Measurements from ENCODE around the gene NPVF.
A peak's percentile ranks its signal among the peaks of the same experiment; 100 is the strongest.

The NPVF gene

GRCh38 chr7:25234336-25234735 is 6.0 kb upstream of the NPVF start:
- DNase-seq (ENCODE audit: low spot score) = no peak

GRCh38 chr7:25223206-25223605 is 5.1 kb downstream of the NPVF start:
- DNase-seq (ENCODE audit: low spot score) = no peak

- DNase-seq (ENCODE audit: low spot score) = no peak
Measured at GRCh38 chr7:25222666-25223065, 5.6 kb downstream of the NPVF start.

- DNase-seq (ENCODE audit: low spot score) = no peak
Measured at GRCh38 chr7:25221009-25221408, 7.3 kb downstream of the NPVF start.

- no peak for DNase-seq (ENCODE audit: low spot score)
Measured at GRCh38 chr7:25218191-25218590, 10.1 kb downstream of the NPVF start.

GRCh38 chr7:25216837-25217236 is 11.4 kb downstream of the NPVF start:
- peak; percentile 80 for DNase-seq (ENCODE audit: low spot score)

- no peak for DNase-seq (ENCODE audit: low spot score)
Measured at GRCh38 chr7:25215694-25216335, 12.5 kb downstream of the NPVF start.

- DNase-seq (ENCODE audit: low spot score) = no peak
Measured at GRCh38 chr7:25208525-25209221, 19.6 kb downstream of the NPVF start.

GRCh38 chr7:25207887-25208286 is 20.4 kb downstream of the NPVF start:
- DNase-seq (ENCODE audit: low spot score) = no peak

GRCh38 chr7:25206765-25207164 is 21.5 kb downstream of the NPVF start:
- DNase-seq (ENCODE audit: low spot score) = no peak

- DNase-seq (ENCODE audit: low spot score) = no peak
Measured at GRCh38 chr7:25196132-25196896, 32.0 kb downstream of the NPVF start.

- DNase-seq (ENCODE audit: low spot score) = no peak
Measured at GRCh38 chr7:25194036-25194435, 34.2 kb downstream of the NPVF start.

GRCh38 chr7:25192043-25192442 is 36.2 kb downstream of the NPVF start:
- no peak for DNase-seq (ENCODE audit: low spot score)

- DNase-seq (ENCODE audit: low spot score) = no peak
Measured at GRCh38 chr7:25189197-25189596, 39.1 kb downstream of the NPVF start.

- no peak for DNase-seq (ENCODE audit: low spot score)
Measured at GRCh38 chr7:25187932-25188331, 40.4 kb downstream of the NPVF start.

- peak; percentile 72 for DNase-seq (ENCODE audit: low spot score)
Measured at GRCh38 chr7:25186436-25186835, 41.9 kb downstream of the NPVF start.

GRCh38 chr7:25181532-25181931 is 46.8 kb downstream of the NPVF start:
- DNase-seq (ENCODE audit: low spot score) = no peak

- peak; percentile 12 for DNase-seq (ENCODE audit: low spot score)
Measured at GRCh38 chr7:25180946-25181345, 47.3 kb downstream of the NPVF start.

- DNase-seq (ENCODE audit: low spot score) = no peak
Measured at GRCh38 chr7:25180592-25180923, 47.7 kb downstream of the NPVF start.

- peak; percentile 78 for DNase-seq (ENCODE audit: low spot score)
Measured at GRCh38 chr7:25179771-25180591, 48.3 kb downstream of the NPVF start.

GRCh38 chr7:25179325-25179724 is 49.0 kb downstream of the NPVF start:
- DNase-seq (ENCODE audit: low spot score) = peak; percentile 12

Data from pons (tissue), 1 donor.